HG03045 (cell line): Measurements from ENCODE around the gene CDC42BPB.

Experiments
- ATAC-seq: cut with Tn5 transposase; IDR thresholded peaks from one replicate; pipeline ENCODE4 v1.9.1; 2021; ENCODE audit warnings: mild to moderate bottlenecking, moderate library complexity; ENCODE audit not compliant: unreplicated experiment

The CDC42BPB gene

DNA sequence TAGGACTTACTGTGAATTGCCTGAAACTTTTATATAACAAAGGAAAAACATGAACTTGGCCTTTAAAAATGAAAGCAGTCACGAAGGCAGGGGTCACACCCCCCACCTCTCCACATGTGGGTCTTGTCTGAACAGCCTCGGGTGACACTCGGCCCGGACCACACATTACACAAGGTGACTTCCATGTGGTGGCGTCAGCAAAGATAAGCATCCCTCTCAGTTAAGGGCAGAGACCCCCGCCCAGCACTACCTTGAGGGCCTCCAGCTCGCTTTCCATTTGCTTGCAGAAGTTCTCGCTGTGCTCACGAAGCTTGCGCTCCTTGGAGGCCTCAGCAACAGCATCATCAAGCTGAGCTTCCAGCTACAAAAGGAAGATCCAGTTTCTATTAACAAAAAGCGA, 87.4 kb downstream of the CDC42BPB start:
- no peak for ATAC-seq

DNA sequence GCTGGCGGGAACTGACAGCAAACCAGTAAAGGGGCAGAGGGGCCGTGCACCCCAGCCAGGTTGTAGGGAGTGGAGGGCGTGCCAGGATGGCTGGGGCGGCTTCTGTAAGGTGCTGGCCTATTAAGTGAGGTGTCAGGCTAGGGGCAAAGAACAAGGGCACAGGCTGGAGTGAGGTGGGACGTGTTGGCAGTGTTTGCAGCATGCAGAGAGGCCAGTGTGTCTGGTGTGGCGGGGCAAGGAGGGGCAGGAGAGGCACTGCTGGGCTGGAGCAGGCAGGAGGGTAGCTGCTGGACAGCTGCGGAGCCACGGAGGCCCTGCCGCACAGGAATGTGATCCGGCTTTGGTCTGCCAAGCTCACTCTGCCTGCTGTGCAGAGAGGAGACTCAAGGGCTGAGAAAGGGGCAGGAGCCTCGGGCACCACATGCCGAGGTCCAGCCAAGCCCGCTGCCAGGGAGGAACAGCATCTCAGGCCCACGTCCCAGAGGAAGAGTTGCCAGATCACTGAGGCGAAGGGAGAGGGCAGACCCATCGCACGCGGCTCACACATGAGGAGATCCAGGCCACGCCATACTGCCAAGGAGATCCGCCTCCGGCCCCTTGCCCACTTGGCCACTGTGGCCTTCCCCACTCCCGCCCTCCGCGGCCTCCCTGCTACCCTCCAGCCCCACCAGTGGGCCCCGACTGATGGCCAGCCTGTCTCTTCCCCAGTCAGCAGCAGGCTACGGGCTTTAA, 88.1 kb downstream of the CDC42BPB start:
- no peak for ATAC-seq

DNA sequence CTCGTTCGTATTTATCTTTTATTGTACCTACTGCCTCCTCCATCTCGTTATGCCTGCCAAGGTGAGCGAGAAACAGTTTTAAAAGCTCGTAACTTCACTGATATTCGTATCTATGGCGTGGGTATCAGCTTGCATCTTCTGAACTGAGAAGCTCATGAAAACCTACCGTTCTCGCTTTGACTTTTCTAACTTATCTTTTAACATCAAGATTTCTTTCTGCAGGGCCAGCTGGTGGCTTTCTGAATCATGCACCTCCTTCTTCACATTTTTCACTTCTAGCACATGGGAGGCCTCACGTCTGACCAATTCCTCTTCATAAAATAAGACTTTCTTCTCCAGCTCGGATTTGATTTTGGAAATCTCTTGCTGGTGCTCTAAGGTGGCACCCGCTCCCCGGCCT, 89.0 kb downstream of the CDC42BPB start:
- ATAC-seq = no peak

DNA sequence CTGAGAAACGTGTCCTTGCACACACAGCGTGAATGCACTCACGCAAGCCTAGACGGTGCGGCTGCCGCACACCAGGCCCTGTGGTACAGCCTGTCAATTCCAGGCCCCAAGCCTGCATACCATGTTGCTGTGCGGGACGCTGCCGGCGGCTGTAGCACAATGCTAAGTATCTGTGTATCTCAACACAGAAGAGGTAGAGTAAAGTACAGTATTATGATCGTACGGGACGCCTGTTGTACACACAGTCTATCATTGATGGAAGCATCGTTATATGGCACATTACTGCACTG, 89.9 kb downstream of the CDC42BPB start:
- ATAC-seq = no peak

DNA sequence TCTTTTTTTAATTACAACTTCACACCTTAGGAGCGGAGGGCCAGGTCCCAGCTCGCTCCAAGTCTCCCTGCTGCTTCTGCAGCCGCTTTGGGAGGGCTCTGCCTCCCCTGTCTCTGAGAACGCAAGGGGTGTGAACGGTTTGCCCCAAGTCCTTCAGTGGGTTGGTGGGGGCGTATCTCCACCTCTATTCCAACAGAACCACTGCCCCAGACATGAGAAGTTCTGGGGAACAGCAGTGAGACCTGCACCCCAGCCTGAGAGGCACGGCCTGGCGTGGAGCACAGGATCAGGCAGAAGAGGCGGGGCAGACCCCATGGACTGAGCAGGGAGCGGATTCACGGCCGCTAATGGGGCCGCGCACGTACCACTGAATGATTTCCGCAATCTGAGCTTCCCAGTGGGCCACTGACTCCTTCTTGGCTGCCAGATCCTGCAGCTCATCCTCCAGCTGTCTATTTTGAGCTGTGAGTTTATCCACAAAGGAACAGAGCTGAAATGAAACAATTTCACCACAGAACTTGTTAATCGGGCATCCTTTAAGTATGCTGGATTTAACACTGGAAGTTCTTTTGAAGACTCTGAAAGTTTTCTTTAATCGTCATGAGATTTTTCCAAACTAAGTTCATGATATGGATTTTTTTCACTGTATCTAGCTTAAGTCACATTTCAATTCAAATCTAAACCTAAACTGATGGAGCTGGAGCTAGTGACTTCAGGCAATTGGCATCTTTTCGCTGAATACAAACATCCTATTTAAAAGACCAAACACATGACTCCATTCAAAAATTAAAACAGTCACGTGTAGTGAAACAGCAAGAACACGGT, 90.5 kb downstream of the CDC42BPB start:
- ATAC-seq = no peak

DNA sequence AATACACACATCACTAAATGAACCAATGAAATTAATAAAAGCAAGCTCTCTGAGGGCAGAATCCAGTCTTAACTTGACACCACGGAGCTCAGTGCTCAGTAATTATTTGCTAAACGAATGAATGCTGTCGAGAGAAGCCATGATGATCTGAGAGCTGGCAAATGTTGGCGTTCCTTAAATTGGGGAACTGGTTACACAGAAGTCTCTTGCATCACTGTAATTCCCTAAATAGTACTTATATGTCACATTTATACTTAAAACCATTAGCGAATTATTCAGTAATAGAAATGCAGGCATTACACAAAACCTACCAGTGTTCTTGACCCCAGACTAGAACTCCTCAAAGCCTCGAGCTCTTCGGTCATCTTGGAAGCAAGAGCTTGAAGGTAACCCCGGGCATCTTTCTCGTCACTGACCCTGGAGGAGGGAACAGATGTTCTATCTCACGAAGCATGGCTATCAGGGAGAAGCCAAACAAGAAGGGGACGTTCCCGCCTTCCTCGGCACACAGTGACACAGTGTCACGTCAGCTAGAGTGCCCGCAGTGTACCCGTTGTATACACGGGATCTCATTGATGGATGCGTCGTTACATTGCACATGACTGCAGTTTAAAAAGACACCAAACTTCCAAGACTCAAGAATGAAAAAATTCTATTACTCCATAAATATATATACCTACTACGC, 91.2 kb downstream of the CDC42BPB start:
- ATAC-seq = no peak

DNA sequence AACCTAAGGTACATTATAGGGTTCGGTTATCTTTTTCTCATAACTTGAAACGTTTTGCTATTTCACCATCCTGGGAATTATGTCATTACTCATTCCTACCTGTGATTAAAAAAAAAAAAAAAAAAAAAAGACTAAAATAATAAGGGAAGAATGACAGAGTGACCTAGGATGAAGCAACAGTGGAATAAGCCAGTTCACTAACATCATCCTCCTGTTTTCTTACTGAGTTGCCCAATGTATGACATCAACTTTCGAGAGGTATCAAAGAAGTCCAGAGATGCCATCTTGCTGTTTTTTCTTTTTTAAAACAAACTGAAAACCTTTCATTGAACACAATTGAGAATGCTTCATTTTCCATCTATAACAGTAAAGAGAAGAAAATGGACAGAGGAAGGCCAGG, 92.1 kb downstream of the CDC42BPB start:
- no peak for ATAC-seq

DNA sequence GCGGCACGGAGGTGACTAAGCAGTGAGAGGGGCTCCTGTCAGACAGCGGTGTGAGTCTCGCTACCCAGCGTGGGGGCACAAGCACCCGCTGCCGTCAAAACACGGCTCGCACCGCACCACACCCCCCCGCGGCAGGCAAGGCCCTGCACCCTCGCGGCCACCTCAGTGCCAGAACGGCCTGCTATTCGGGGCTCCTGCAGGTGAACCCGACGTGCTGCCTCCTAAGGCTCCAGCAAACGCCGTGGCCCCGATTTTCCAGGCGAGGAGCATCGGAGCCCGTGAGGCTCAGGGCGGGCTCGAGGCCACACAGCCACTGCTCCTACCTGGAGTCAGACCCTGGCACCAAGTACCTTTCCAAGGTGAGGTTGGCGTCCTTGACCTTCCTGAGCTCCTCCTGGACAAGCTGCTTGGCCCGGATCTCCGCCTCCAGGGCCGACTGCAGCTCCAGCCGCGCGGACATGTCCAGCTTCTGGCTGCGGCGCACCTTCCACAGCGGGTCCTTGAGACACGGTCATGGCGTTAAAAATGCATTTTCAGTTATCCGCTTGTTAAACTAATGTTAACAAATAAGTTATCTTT, 93.1 kb downstream of the CDC42BPB start:
- ATAC-seq = no peak

DNA sequence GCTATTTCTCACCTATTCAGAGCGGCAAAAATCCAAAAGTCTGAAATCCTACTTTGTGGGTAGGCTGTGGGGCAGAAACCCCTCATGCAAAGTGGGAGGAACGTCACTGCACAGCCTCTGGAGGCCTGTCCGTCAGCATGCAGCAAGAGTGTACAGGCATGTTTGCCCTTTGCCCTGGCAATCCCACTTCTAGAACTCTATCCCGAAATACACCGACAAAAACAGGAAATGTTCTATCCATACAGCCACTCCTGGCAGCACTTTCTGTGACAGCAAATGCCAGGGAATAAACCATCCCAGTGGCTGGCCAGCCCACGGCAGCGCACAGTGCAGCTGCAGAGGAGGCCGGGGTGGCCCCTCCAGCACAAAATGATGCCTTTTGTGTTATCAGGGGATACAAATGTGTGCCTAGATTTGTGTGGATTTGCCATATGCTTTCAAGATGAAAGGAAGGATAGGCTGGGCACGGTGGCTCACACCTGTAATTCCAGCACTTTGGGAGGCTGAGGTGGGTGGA, 95.2 kb downstream of the CDC42BPB start:
- no peak for ATAC-seq

DNA sequence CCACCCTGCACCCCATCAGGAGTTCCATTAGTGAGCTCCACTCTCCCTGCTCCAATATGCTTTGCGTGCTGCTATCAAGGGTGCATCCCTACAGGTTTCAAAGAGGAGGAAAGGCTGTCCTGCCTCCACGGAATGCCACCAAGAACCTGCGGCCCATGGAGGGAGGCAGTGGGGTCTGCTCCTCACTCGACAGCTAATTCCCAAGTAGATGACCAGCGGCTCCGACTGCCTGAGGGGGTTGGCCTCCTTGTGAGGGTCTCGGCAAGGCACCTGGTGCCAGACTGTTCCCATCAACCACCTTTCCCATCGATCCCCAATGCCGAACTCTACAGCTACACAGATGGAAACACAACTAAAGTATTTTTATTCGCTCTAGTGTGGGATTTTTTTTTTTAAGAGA, 98.9 kb downstream of the CDC42BPB start:
- no peak for ATAC-seq

DNA sequence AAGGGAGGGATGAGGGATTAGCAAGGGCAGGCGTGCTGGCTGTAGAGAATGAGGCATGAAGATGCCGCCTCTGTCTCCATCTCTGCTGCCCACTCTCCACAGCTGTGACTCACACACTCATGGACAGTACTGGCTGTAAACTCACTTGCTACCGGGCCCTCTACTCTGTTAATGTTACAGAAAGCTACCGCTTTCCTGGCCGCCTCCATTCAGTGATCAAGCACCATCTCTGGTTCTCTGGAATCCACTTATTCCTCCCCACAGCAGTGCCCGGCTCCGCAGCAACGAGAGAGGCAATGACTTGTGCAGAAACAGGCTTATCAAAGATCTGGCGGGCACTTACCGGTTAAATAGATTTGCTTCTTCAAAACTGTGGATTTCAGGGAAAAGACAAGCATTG, 100.1 kb downstream of the CDC42BPB start:
- no peak for ATAC-seq

DNA sequence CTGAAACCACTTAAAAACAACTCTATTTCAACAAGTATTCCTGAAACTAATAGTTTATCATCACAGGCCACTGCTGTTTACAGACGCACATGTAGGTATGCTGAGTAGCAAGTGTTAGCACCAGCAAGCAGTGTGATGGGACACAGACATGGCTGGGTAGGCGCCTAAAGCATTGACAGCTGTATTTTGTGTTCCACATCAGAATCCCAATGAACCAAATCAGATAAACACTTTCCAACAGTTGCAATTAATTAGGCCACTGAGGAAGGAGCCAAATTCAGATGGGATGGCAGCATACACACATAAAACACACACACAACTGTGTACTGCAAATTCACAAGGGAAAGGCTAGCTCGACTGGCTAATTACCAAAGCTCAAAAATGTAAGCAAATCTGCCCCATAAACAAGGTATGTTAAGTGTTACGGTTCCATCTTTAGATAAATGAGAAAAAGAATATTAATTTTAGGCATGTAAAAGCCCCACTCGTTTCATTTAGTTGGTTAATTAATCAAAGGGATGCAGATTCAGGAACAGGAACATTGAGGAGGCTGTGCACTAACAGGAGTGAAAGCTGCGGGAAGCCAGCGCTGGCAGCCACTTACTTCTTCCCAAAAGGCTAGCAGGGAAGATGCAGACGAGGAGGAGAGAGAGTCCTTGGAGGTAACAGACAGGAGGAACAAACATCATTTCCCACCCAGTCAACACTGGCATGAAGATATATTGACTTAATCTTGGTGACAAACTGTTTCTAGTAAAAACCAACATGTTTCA, 101.5 kb downstream of the CDC42BPB start:
- no peak for ATAC-seq

DNA sequence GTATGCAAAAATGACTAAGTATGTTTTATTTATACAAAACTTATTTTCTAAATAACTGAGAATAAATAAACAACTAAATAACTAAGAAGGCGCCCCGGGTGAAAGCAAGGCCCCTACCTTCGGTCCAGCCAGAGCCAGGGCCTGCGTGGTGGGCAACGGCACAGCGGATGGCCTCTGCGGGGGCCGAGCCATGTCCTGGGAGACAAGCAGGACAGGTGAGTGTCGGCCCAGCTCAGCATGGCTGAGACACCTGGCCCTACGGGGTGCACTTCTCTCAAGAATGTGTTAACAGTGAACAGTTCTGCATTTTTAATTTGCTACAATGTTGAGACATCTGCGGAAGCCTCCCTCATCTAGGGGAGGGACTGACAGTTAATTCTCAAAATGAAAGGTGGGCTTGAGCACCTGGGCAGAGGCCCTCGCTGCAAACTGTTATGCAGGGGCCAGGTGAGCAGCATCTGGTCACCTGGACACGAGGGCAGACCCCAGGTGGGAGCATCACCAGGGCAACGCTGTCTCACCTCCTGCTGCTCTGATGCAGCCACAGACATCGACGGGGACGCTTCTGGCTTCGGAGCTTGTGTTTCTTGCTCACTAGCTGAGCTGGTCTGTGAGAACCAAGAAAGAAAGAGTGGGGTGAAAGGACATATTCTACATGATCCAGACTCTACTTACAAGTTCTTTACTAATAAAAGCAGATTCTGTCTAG, 103.1 kb downstream of the CDC42BPB start:
- ATAC-seq = no peak

DNA sequence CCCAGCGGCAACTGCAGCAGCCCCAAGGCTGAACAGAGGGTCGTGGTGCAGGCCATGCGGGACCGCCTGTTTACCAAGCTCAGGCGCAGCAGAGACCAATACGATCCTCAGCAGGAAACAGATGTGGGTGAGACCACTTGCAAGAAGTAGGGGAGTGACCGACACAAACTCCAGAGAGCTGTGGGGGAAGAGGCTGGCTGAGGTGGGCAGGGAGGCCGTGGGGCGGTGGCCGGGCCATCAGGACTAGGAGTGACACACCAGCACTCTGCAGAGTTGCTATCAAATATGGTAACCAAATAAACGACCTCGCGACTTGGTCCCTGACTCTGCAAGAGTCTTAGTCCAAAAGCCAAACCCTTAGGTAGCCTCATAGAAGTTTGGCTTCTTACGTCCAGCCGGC, 104.2 kb downstream of the CDC42BPB start:
- ATAC-seq = no peak

DNA sequence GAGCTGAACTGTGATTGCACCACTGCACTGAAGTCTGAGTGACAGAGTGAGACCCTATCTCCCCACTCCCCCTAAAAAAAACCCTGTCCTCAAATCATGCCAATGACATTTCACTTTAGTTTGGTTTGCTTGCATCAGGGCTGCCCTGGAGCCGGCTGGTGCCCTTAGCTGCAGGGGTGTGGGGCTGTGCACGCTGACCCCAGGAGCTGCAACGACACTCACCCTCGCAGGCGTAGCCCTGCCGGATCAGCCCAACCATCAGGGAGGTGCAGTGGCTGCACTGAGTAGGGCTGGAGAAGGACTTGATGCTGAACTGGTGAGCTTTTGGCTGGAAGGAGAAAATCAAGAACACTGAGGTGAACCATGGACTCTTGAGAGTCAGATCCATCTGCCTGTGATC, 105.1 kb downstream of the CDC42BPB start:
- ATAC-seq = no peak

DNA sequence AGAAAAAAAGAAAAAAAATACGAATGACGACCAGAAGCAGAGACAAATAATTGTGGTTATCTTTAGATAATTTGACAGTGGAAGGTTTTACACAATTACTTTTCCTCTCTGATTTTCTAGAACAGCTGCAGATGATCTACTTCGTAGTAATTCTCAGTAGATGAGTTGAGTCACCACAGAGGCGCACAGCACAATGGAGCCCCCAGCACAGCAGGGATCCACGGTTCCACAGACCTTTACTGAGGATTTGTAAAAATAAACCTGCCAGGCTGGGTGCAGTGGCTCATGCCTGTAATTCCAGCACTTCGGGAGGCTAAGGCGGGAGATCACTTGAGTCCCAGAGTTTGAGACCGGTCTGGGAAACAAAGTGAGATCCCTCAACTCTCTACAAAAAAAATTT, 105.5 kb downstream of the CDC42BPB start:
- ATAC-seq = no peak

DNA sequence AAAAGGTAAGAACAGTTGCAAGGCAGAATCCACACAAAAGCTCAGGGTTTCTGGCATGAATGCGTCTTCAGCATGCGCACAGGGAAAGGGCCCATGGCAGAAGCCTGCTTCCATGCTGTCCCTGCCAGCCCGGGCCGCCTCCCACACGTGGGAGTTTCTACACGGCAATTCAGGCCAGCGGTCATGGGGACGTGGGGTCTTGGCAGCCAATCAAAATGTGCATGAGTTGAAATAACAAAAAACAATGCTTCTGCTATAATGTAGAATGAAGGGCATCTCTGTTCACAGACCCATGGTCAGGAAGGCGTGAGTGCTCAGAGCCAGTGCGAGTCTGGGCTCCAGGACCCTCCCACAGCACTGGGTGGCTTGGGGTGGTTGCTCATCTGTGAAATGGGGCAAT, 106.3 kb downstream of the CDC42BPB start:
- no peak for ATAC-seq

DNA sequence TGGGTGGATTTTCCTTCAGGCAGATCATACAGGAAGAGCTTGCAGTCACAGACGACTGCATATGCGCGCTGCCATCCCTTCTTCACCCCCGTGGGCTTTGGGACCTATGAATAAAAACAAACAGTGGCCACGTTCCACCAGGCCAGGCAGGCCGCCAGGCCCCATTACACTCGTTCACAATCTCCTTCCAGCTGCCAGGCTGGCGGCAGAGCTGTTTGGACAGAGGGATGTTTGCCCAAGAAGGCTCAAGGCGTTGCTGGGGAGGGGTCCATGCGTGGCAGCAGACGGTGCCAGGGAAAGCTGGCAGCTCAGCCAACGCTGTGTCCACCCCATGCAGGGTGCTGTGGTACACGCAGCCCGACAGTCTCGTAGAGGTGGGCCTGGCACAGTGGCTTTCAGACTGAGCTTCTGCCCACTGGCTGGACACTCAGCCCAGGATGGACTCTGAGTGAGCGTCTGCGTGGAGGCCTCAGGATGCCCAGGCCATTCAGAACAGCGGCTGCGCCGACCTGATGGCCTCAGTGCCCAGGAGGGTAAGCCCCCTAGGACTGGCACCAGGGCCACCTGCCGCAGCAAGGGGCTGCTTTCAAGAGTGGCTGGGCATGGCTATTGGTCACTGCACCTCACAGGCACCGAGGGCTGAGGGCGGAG, 107.4 kb downstream of the CDC42BPB start:
- ATAC-seq = no peak

DNA sequence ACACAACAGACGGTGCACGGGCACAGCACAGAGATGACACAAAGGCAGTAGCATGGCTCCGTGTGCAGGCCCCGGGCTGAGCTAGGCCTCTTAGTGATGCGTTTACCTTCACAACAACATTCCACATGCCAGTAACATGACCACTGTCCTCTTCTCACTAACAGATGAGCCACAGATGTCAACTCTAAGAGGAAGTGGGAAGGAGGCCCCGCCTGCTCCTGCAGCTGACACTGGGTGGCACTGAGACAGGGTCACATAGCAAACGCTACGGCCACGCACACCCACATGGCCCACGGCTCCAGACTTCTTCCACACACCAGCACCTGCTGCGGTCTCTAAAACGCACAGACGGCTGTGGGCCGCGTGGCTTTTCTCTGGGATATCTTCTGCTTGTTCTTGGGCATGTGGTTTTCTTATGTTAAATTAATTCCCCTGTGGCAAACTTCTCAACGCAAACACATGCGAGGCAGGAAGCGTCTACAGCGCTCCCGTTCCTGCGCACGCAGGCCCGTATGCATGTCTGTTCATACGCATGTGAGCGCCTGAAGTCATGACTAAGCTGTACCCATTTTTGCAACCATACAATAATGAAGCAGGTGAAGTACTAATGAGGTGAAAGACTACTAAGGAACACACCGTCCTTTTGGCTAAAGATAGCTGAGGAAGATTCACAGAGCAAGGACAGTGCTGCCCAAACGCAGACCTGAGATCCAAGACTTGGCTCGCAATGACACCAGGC, 108.1 kb downstream of the CDC42BPB start:
- ATAC-seq = no peak
